BJ (cell line): ENCODE measurements around the gene COX6B2. TPM values are rescaled to one million over a fixed set of nuclear protein-coding genes. Genes with fewer than 3 reads are reported as not detected.

Experiments
- CTCF ChIA-PET: fragments of 350-600 bp; formaldehyde crosslinking; extraction: SDS; loops from one replicate; lab custom pipeline; 2021; ENCODE audit warnings: antibody characterized with exemption, inconsistent platforms; lab: Yijun Ruan, JAX
- POLR2A ChIA-PET: fragments of 300-600 bp; sonication (Branson Sonifier 250); formaldehyde crosslinking; extraction: SDS; loops from one replicate; lab custom pipeline; 2021; ENCODE audit warnings: antibody characterized with exemption; lab: Charles Lee
- DNase-seq: peaks from one replicate; pipeline ENCODE4 v3.0.0-alpha.2; 2011; ENCODE audit warnings: low read depth
- H3K27me3 ChIP-seq: 2 replicates; pipeline ENCODE4 v1.6.0; 2011; ENCODE audit warnings: low read length; ENCODE audit not compliant: control insufficient read depth, insufficient read depth
- H3K36me3 ChIP-seq: 2 replicates; pipeline ENCODE4 v1.5.1; 2011; ENCODE audit warnings: low read length; ENCODE audit not compliant: control insufficient read depth, insufficient read depth
- H3K4me3 ChIP-seq: 2 replicates; pipeline ENCODE4 v1.5.1; 2011; ENCODE audit warnings: low read depth, mild to moderate bottlenecking, control low read depth, low read length
- polyA plus RNA-seq: library from polyadenylated mRNA; depleted of rRNA; stranded (reverse); fragments of >200 nt; gene quantifications from 2 replicates; pipeline ENCODE4 v1.2.3, GENCODE V29; 2011
- TF ChIP-seq, protein P1 (sequence below): IDR thresholded peaks from 2 replicates; pipeline ENCODE4 v1.5.1; 2011; ENCODE audit warnings: low read depth, mild to moderate bottlenecking, control low read depth, inconsistent platforms, low read length, moderate library complexity; ENCODE audit not compliant: insufficient read depth

COX6B2 gene
- polyA plus RNA-seq, 1 experiment = 0.58 TPM

DNA sequence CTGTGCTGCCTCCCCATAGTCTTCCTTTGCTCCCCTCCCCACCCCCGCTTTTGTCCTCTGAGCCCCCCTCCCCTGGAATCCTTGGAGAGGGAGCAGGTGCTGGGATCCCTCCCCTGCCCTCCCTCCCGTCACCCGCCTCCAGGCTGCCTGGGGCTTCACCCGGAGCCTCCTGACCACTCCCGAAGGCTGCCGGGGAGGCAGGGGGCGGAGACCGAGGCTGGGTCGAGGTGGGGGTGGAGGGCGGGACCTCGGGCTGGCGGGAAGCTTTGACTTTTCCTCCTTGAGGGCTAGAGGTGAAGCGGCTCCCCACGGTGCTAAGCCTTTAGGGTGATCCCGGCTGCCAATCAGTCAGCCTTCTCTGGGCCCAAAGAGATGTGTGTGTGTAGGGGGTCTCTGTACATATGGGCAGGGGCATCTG lies 13.3 kb downstream of the COX6B2 start:
- no peaks in the 10 kb centered on the region; the same call in 1 of the 2 replicates for H3K27me3 ChIP-seq
- ChIA-PET CTCF (interaction anchor here (0.7 kb wide), 1 partner anchor 43 kb away, joined by 3 read pairs; the partner anchor contains the start of gene TMEM238), POLR2A (no interaction called here)
- no peak for DNase-seq
- H3K4me3 ChIP-seq = peak overlapping the region; percentile 74
- TF ChIP-seq, protein P1, sequence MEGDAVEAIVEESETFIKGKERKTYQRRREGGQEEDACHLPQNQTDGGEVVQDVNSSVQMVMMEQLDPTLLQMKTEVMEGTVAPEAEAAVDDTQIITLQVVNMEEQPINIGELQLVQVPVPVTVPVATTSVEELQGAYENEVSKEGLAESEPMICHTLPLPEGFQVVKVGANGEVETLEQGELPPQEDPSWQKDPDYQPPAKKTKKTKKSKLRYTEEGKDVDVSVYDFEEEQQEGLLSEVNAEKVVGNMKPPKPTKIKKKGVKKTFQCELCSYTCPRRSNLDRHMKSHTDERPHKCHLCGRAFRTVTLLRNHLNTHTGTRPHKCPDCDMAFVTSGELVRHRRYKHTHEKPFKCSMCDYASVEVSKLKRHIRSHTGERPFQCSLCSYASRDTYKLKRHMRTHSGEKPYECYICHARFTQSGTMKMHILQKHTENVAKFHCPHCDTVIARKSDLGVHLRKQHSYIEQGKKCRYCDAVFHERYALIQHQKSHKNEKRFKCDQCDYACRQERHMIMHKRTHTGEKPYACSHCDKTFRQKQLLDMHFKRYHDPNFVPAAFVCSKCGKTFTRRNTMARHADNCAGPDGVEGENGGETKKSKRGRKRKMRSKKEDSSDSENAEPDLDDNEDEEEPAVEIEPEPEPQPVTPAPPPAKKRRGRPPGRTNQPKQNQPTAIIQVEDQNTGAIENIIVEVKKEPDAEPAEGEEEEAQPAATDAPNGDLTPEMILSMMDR = no peak
- peaks cover 15% of the 10 kb centered on the region for H3K36me3 ChIP-seq

DNA sequence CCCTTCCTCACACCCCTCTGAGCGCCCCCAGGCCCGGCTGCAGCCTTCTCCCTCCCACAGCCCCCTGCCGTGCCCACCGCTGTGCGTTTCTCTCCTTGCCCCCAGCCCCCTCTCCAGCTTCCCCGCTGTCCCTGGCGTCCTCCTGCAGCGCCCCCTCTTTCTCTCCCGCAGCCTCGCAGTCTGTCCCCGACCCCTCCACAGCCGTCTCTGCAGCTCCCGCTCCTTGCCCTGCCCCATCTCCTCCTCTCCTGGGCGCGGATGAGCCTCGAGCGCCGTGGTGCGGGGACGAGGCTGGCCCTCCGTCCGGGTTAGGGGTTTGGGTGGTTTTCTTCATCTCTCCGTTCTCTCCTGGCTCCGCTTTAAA lies 13.8 kb downstream of the COX6B2 start:
- TF ChIP-seq, protein P1 = peak; percentile 39; the same call in 1 of the 2 replicates
- peaks cover 15% of the 10 kb centered on the region for H3K36me3 ChIP-seq
- ChIA-PET CTCF (interaction anchor here (0.7 kb wide), 2 partner anchors 16 to 43 kb away, joined by 3 read pairs; partner anchors contain the start of genes TMEM150B and TMEM238), POLR2A (no interaction called here)
- H3K4me3 ChIP-seq = peak overlapping the region; percentile 74
- no peaks in the 10 kb centered on the region; the same call in 1 of the 2 replicates for H3K27me3 ChIP-seq
- no peak for DNase-seq

DNA sequence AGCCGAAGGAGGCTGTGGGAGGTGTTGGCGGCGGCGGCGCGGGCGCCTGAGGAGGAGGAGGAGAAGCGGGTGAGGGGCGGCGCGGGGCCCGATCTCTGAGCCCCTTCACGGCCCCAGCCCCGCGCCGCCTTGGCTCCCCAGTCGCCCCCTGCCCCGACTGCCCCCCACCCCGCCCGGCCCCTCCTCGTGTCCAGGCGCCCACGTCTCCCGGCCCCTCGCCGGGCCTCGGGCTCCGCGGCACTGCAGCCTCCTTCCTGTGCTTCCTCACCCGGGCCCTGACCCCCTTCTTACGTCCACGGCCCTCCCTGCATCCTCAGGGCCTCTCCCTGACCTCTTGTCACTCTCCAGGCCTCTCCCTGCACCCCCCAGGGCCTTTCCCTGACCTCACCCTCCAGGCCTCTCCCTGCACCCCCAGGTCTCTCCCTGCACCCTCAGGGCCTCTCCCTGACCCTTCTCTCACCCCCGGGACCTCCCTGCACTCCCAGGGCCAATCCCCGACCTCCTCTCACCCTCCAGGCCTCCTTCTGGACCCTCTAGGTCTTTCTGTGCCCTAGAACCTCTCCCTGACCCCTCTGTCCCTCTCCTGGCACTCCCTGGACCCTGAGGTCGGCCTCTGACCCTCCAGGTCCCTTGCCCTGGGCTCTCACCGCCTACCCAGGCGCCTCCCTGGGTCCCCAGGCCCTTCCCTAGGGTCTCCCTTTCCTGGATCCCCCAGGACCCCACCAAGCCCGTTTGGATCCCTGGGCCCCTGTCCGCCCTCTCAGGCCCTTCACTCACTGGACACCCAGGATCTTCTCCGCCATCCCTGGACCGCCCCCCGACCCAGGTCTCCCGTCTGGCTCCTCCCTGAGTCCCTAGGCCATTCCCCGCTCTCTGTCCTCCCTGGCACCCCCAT lies 14.4 kb downstream of the COX6B2 start:
- ChIA-PET CTCF (interaction anchor here (0.7 to 4.7 kb wide), 7 partner anchors 15 to 46 kb away, joined by 3 to 27 read pairs (median 4); partner anchors contain the start of genes TMEM150B and TMEM238), POLR2A (interaction anchor here (0.9 to 1.8 kb wide), 4 partner anchors 26 to 67 kb away, joined by 3 to 6 read pairs (median 6); partner anchors contain the start of genes IL11 and TMEM238)
- Histone ChIP-seq H3K36me3 (peaks cover 15% of the 10 kb centered on the region), H3K27me3 (no peaks in the 10 kb centered on the region; the same call in 1 of the 2 replicates), H3K4me3 (peak overlapping the region; percentile 74)
- no peak for DNase-seq
- TF ChIP-seq, protein P1 = no peak

DNA sequence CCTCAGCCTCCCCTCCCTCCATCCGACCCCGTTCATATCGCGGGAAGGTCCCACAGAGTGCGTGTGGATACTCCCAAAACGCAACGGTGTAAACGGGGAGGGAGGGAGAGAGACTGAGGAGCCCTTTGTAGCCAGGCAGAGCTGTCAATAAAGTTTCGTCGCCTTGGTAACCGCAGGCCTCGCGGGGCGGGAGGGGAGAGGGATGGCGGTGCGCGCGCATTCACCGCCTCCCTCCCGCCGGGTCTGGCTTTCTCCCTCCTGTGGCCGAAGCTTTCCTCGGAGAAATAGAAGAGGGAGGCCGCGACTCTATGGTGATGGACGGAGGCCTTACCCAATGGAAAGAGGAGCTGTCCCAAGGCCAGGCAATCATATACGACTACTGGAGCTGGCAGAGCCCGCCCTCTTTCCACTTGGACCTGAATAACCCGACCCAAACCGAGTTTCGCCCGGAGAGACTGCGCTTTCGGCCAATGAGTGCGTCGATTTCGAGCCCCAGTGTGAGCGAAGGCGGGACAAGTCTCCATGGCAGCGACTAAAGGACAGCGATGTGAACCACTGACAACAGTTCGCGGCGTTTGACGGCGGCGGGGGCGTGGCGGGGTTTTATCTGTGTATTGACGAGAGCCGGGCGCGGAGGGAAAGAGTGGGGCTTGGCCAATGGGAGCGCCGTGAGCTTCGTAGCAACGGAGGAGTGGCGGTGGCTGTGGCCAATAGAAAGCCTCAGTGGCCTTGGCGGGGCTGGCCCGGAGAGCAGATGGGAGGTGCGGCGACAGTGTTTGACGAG lies 15.2 kb downstream of the COX6B2 start, which contains the start of gene KMT5C:
Gene KMT5C (plus strand): TSS at position 772 of the 784 bp plus-strand sequence. CDS start 2,061 bp downstream, outside the sequence.
- ChIA-PET POLR2A (interaction anchor here (0.5 to 1.8 kb wide), 8 partner anchors 27 to 132 kb away, joined by 3 to 7 read pairs (median 6); partner anchors contain the start of genes IL11, PPP6R1, TMEM238 and UBE2S), CTCF (interaction anchor here (0.6 to 4.7 kb wide), 7 partner anchors 20 to 77 kb away, joined by 3 to 27 read pairs (median 4); partner anchors contain the start of gene TMEM238)
- peaks cover 15% of the 10 kb centered on the region for H3K36me3 ChIP-seq
- DNase-seq = peak; percentile 100
- TF ChIP-seq, protein P1 = peak; percentile 56
- H3K4me3 ChIP-seq = peak within 1 kb of the TSS; percentile 74
- no peaks in the 10 kb centered on the region; the same call in 1 of the 2 replicates for H3K27me3 ChIP-seq
